HG03159 (cell line): ENCODE data around the gene EFCAB14.
"Not testable (repeated sequence)": the region's sequence is repeated elsewhere in the genome, so short reads cannot be mapped to it uniquely, and the experiment has no call there.

ENCODE experiments used
- ATAC-seq: cut with Tn5 transposase; IDR thresholded peaks from one replicate; pipeline ENCODE4 v1.9.1; 2021; ENCODE audit warnings: mild to moderate bottlenecking, moderate library complexity; ENCODE audit not compliant: unreplicated experiment

Gene EFCAB14

GRCh38 chr1:46718727-46719622 is at the start of gene EFCAB14:
EFCAB14 (minus strand) TSS chr1:46719114; CDS start chr1:46718087, 1,027 bp downstream.
- peak; percentile 97 for ATAC-seq

GRCh38 chr1:46768445-46768844 is 49.5 kb upstream of the EFCAB14 start:
- ATAC-seq, result no peak

- no peak for ATAC-seq
Observed at GRCh38 chr1:46767649-46768282, 48.9 kb upstream of the EFCAB14 start.

GRCh38 chr1:46764402-46764801 is 45.5 kb upstream of the EFCAB14 start:
- no peak for ATAC-seq

GRCh38 chr1:46761740-46762139 is 42.8 kb upstream of the EFCAB14 start:
- ATAC-seq, result no peak

- ATAC-seq, result no peak
Observed at GRCh38 chr1:46760558-46761166, 41.7 kb upstream of the EFCAB14 start.

GRCh38 chr1:46757956-46758528 is 39.1 kb upstream of the EFCAB14 start:
- ATAC-seq, result no peak

GRCh38 chr1:46757247-46757955 is 38.5 kb upstream of the EFCAB14 start:
- ATAC-seq, result no peak

- no peak for ATAC-seq
Observed at GRCh38 chr1:46755121-46755520, 36.2 kb upstream of the EFCAB14 start.

- not testable (repeated sequence) for ATAC-seq
Observed at GRCh38 chr1:46754707-46755106, 35.8 kb upstream of the EFCAB14 start.

GRCh38 chr1:46753985-46754384 is 35.1 kb upstream of the EFCAB14 start:
- ATAC-seq, result no peak

GRCh38 chr1:46749921-46750404 is 31.0 kb upstream of the EFCAB14 start:
- no peak for ATAC-seq

- no peak for ATAC-seq
Observed at GRCh38 chr1:46749404-46749803, 30.5 kb upstream of the EFCAB14 start.

GRCh38 chr1:46747683-46748288 is 28.9 kb upstream of the EFCAB14 start:
- ATAC-seq, result no peak

GRCh38 chr1:46742069-46742468 is 23.2 kb upstream of the EFCAB14 start:
- ATAC-seq, result no peak

- ATAC-seq, result no peak
Observed at GRCh38 chr1:46735708-46736324, 16.9 kb upstream of the EFCAB14 start.

GRCh38 chr1:46728327-46728873 is 9.5 kb upstream of the EFCAB14 start:
- ATAC-seq, result not testable (repeated sequence)

GRCh38 chr1:46725736-46726108 is 6.8 kb upstream of the EFCAB14 start:
- ATAC-seq, result no peak

GRCh38 chr1:46724991-46725735 is 6.2 kb upstream of the EFCAB14 start:
- peak; percentile 91 for ATAC-seq
